SH-SY5Y (cell line): Measurements from ENCODE around the gene GP1BA.

Source experiments
- GATA2 ChIP-seq: IDR thresholded peaks from 2 replicates; pipeline ENCODE4 v1.6.1; 2011; ENCODE audit warnings: mild to moderate bottlenecking, low read depth, low read length
- GATA3 ChIP-seq: IDR thresholded peaks from 2 replicates; pipeline ENCODE4 v1.6.1; 2011; ENCODE audit warnings: low read depth, mild to moderate bottlenecking, low read length, moderate library complexity

The GP1BA gene

GRCh38 chr17:4920351-4921048 is 11.6 kb upstream of the GP1BA start:
- TF ChIP-seq GATA3 (no peak), GATA2 (no peak)

- no peak for TF ChIP-seq GATA2
These were observed 10.8 kb upstream of the GP1BA start for GRCh38 chr17:4921320-4921719.

DNA sequence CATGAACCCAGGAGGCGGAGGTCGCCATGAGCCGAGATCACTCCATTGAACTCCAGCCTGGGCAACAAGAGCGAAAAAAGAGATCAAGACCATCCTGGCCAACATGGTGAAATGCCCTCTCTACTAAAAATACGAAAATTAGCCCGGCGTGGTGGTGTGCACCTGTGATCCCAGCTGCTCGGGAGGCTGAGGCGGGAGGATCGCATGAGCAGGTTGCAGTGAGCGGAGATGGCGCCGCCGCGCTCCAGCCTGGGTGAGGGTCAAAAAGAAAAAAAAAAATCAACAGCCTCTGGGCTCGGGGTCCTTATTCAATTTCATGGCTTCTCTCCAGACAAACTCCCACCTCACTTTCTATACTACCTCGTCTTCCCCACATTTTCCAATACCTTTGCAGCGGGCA is 3.2 kb upstream of the GP1BA start:
- TF ChIP-seq GATA3: no peak
- TF ChIP-seq GATA2: no peak

- TF ChIP-seq GATA3: no peak
- TF ChIP-seq GATA2: no peak
These were observed 679 bp downstream of the GP1BA start for GRCh38 chr17:4932756-4933155.

DNA sequence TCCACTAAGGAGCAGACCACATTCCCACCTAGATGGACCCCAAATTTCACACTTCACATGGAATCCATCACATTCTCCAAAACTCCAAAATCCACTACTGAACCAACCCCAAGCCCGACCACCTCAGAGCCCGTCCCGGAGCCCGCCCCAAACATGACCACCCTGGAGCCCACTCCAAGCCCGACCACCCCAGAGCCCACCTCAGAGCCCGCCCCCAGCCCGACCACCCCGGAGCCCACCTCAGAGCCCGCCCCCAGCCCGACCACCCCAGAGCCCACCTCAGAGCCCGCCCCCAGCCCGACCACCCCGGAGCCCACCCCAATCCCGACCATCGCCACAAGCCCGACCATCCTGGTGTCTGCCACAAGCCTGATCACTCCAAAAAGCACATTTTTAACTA is 1.6 kb downstream of the GP1BA start:
- TF ChIP-seq GATA2 (no peak), GATA3 (no peak)

- TF ChIP-seq GATA3 (no peak), GATA2 (no peak)
These were observed 2.3 kb downstream of the GP1BA start for GRCh38 chr17:4934173-4934979.

- TF ChIP-seq GATA3 (no peak), GATA2 (no peak)
These were observed 3.6 kb downstream of the GP1BA start for GRCh38 chr17:4935650-4936049.

DNA sequence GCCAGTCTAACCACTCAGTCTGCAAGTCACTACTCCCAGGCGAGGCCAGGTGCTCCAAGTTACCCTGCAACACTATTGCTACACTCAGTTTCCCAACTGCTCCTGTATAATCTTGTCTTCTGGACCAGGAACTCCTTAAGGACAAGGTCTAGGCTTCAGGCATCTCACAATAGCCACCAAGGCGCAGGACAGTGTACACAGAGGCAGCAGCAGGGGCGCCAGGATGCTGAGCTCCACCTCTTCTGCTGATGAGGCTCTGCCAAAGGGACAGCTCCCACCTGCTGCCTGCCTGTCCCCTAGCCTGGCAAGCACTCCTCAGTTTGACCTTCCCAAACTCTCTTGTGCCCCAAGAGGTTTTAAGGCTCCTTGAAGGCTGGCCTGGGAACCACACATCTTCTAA is 4.4 kb downstream of the GP1BA start:
- TF ChIP-seq GATA3 (no peak), GATA2 (no peak)

- TF ChIP-seq GATA3 (no peak), GATA2 (no peak)
These were observed 5.5 kb downstream of the GP1BA start for GRCh38 chr17:4937553-4937952.

GRCh38 chr17:4938069-4938491 is 6.0 kb downstream of the GP1BA start:
- TF ChIP-seq GATA2: no peak
- no peak for TF ChIP-seq GATA3

DNA sequence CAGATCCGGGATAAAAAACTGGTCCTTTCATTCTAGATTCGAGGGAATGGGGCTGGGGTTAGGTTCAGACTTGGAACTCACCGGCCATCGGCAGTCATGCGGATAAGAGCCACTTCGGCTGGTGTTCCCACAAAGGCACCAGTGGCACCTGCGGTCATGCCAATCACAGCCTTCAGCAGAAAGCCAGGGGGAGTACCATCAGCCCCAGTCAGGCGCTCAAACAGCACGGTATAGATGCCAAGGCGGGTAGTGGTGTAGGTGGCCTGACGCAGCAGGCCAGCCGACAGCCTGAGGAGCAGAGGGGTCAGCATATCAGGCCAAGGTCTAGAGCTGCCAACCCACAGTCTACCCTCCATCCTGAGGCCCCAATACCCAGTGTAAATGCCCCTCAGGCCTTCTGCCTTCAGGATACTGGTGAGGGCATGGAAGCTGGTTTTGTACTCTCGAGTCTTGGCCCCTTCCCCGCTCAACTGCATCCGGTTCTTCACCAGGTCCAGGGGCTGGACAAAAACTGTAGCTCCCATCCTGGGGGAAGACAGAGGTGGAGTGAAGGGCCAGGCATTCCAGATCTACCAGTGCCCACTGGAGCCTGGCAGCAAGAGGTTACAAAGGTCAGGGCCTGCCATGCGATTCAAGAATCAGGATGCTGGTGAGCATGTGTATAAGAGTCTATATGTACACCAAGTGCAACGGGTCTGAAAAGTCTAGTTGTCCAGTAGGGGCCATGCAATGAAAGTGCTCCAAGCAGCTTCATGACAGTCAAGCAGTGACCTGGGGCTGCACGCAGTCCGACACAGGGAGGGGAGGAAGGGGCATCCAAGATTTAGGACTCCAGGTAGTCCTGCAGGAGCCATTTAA is 6.8 kb downstream of the GP1BA start:
- no peak for TF ChIP-seq GATA2
- no peak for TF ChIP-seq GATA3

- no peak for TF ChIP-seq GATA2
- TF ChIP-seq GATA3: no peak
These were observed 7.4 kb downstream of the GP1BA start for GRCh38 chr17:4939546-4939795.

GRCh38 chr17:4939796-4940554 is 7.9 kb downstream of the GP1BA start, which contains the start of the genes RNF167 and SLC25A11:
Gene RNF167, plus strand, starts transcription at chr17:4940268. Its CDS starts 642 bp downstream, at chr17:4940910.
Gene SLC25A11, minus strand, starts transcription at chr17:4940046. Its CDS starts 136 bp downstream, at chr17:4939910.
- TF ChIP-seq GATA3 (no peak), GATA2 (no peak)

DNA sequence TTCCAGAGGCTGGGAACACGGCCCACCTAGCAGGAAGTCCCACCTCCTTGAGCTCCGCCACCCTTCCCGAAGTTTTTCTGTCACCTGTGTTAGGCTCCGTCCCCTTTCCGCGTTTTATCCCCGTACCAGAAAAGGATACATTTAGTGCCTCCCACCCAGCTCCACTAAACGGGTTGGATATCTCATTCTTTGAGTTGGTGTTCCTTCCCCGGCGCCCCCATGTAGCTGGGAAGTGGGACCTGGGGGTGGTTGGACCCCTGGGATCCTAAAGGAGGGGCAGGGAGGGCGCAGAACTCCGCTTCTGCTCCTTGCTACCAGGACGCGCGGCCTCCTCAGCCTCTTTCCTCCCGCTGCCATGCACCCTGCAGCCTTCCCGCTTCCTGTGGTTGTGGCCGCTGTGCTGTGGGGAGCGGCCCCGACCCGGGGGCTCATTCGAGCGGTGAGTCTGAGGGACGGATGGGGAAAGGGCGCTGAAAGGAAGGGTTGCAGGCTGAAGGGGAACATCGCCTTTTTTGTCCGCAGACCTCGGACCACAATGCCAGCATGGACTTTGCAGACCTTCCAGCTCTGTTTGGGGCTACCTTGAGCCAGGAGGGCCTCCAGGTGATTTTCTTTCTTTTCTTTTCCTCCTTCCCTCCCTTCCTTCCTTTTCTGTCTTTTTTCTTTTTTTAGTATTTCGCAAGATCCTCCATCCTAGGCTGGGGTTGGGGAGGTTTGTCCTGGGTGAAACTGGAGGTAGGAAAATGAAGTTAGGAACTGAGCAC is 8.7 kb downstream of the GP1BA start:
- TF ChIP-seq GATA3 (no peak), GATA2 (no peak)
